Epithelial cell of esophagus (primary cell): ENCODE results near the gene CCPG1.

ENCODE experiments used
- DNase-seq: peaks from one replicate; pipeline ENCODE4 v3.0.0; 2010; ENCODE audit warnings: low read depth
- H3K4me3 ChIP-seq: 2 replicates; pipeline ENCODE4 v1.5.1; 2011; ENCODE audit warnings: mild to moderate bottlenecking, low read length, control low read depth
- TF ChIP-seq, protein P1 (sequence below): IDR thresholded peaks from 2 replicates; pipeline ENCODE4 v1.5.1; 2011; ENCODE audit warnings: low read depth, mild to moderate bottlenecking, low read length, control low read depth, inconsistent platforms; ENCODE audit not compliant: insufficient read depth; ENCODE audit errors: missing control alignments

The CCPG1 gene

DNA sequence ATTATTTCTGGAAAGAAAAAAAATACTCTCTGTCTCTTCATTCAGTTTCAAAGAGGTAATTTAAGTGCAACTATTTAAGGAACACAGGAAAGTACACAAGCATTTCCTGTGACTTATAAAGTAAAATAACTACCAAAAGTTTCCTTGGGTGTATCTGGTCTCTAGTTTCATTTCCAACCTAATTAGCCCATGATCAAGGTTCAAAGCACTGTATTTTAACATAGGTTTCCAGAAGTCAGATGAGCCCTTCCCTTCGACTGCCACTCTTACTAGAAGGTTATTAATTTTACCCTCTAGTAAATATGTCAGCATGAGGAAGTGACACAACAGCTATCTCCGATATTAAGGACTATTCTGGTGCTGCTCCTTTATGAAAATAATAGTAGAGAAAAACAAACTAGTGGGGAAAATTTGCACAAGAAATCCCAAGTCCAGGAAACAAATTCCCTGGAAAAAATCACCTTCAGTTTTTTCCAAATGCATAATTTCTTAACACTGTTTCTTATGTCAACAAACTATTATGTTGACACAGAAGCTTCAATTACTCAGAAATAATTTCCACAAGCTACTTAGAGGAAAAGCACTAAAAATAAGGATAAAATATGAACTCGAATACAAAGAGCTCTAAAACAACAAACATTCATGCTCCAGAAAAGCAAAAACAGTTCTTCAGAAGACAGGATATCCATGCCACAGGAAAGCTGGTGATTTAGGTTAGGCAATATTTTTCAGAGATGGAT is 35.3 kb downstream of the CCPG1 start:
- TF ChIP-seq, protein P1, sequence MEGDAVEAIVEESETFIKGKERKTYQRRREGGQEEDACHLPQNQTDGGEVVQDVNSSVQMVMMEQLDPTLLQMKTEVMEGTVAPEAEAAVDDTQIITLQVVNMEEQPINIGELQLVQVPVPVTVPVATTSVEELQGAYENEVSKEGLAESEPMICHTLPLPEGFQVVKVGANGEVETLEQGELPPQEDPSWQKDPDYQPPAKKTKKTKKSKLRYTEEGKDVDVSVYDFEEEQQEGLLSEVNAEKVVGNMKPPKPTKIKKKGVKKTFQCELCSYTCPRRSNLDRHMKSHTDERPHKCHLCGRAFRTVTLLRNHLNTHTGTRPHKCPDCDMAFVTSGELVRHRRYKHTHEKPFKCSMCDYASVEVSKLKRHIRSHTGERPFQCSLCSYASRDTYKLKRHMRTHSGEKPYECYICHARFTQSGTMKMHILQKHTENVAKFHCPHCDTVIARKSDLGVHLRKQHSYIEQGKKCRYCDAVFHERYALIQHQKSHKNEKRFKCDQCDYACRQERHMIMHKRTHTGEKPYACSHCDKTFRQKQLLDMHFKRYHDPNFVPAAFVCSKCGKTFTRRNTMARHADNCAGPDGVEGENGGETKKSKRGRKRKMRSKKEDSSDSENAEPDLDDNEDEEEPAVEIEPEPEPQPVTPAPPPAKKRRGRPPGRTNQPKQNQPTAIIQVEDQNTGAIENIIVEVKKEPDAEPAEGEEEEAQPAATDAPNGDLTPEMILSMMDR, result no peak
- no peak overlapping the region for H3K4me3 ChIP-seq
- DNase-seq, result no peak

GRCh38 chr15:55366981-55367380 is 41.2 kb downstream of the CCPG1 start:
- DNase-seq, result no peak
- no peak overlapping the region for H3K4me3 ChIP-seq
- TF ChIP-seq, protein P1, result no peak

DNA sequence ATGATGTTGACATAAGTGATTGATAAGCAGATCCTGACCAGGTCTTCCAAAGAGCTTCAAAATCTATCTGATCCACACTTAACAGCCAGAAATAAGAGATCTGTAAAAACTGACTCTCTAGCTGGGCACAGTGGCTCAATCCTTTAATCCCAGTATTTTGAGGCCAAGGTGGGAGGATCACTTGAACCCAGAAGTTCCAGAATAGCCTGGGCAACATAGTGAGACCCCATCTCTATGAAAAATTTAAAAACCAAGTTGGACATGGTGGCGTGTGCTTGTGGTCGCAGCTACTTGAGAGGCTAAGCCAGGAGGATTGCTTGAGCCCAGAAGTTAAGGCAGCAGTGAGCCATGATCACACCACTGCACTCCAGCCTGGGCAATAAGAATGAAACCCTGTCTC is 45.5 kb downstream of the CCPG1 start:
- TF ChIP-seq, protein P1, result no peak
- H3K4me3 ChIP-seq, result no peak overlapping the region
- DNase-seq, result no peak

DNA sequence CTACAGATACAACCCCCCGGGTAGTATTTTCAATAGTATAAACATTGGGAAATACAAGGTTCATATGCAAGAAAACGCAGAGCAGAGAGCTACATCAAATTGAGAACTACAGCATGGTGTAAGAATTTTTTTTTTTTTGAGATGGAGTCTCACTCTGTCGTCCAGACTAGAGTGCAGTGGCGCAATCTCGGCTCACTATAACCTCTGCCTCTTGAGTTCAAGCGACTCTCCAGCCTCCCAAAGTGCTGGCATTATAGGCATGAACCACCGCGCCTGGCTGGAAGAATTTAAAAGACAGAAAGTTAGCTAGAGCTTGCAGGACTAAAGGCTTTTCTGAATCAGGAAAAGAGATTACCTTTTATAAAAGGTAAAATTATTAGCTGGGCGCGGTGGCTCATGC is 47.1 kb downstream of the CCPG1 start:
- TF ChIP-seq, protein P1, result no peak
- H3K4me3 ChIP-seq, result no peak overlapping the region
- DNase-seq, result no peak

GRCh38 chr15:55360256-55360655 is 47.9 kb downstream of the CCPG1 start:
- TF ChIP-seq, protein P1, result no peak
- no peak overlapping the region for H3K4me3 ChIP-seq
- DNase-seq, result no peak

DNA sequence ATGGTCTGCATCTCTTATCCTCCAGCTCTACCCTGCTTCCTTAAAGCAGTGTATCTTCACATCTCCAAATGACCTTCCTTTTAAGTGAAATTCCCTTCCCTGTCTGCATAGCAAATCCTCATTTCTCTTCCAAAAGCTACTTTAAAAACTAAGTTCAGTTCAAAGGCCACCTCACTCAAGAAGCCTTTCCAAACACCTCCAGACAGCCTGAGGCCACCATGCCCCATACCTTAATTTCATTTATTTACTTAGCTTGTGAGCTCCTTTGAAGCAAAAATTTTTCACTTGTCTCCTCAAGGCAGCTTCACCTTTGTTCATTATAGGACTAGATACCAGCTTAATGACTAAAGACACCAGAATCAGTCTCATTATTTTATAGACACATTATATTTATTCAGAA is 49.7 kb downstream of the CCPG1 start:
- DNase-seq, result no peak
- no peak overlapping the region for H3K4me3 ChIP-seq
- TF ChIP-seq, protein P1, result no peak

DNA sequence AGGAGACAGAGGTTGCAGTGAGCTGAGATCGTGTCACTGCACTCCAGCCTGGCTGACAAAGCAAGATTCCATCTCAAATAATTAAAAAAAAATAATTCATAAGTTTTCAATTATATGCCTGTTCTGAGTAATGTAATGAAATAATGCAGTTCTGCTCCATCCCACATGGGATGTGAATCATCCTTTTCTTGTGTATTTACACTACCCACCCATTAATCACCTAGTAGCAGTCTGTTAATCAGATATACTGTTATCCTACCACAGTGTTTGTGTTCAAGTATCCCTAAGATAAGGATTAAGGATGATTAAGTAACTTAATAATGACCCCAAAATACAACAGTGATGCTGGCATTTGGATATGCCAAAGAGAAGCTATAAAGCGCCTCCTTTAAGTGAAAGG is 50.4 kb downstream of the CCPG1 start:
- TF ChIP-seq, protein P1, result no peak
- H3K4me3 ChIP-seq, result no peak overlapping the region
- peak; percentile 61 for DNase-seq
